ENCODE results near the gene SARS2. TPM values are rescaled to one million over a fixed set of nuclear protein-coding genes. Genes with fewer than 3 reads are reported as not detected.
"Not testable (repeated sequence)": the region's sequence is repeated elsewhere in the genome, so short reads cannot be mapped to it uniquely, and the experiment has no call there.

SARS2 gene
- polyA plus RNA-seq, 4 donors = 31.3 to 72.0 (median 53.4) TPM

DNA sequence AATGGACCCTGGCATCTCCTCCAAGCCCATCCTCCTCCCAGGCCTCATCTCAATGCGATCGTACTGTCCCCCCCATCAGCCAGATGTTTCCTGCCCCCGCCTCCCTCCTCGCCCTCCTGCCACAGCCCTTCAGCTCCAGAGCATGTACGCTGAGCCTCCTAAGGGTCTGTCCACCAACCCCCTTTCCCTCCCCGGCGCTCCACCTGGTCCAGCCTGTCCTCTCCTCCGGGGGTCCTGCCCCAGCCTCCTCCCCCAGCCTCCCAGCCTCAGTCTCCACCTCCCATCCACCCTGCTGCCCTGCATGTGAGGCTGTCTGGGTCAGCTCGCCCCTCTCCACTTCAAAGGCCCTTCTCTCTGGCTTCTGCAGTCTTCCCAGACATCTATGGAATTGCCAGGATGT is 35.6 kb downstream of the SARS2 start:
- no peak for DNase-seq (ENCODE audit: low read depth in 4 of 4, low spot score in 2 of 4)

GRCh38 chr19:38893341-38893771 is 37.2 kb downstream of the SARS2 start:
- no peak for DNase-seq (ENCODE audit: low read depth in 4 of 4, low spot score in 2 of 4)

GRCh38 chr19:38892841-38893240 is 37.7 kb downstream of the SARS2 start:
- no peak for DNase-seq (ENCODE audit: low read depth in 4 of 4, low spot score in 2 of 4)

DNA sequence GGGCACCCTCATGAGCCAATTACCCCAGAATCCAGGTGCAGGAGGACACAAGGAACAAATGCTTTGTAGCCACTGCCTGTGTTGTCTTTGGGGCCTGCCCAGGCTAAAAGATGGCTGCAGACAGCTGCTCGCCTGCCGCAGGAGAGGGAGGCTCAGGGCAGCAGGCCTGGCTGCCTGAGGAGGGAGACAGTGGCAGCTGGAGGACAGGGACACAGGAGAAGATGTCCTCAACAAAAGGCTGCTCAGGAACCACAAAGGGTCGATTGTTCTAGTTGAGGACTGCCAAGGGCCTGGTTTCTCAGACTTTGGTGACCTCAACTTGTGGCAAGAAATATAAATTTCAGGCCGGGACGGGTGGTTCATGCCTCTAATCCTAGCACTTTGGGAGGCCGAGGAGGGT is 38.8 kb downstream of the SARS2 start:
- DNase-seq (ENCODE audit: low read depth in 4 of 4, low spot score in 2 of 4) = no peak

GRCh38 chr19:38890686-38891085 is 39.9 kb downstream of the SARS2 start:
- no peak for DNase-seq (ENCODE audit: low read depth in 4 of 4, low spot score in 2 of 4)

DNA sequence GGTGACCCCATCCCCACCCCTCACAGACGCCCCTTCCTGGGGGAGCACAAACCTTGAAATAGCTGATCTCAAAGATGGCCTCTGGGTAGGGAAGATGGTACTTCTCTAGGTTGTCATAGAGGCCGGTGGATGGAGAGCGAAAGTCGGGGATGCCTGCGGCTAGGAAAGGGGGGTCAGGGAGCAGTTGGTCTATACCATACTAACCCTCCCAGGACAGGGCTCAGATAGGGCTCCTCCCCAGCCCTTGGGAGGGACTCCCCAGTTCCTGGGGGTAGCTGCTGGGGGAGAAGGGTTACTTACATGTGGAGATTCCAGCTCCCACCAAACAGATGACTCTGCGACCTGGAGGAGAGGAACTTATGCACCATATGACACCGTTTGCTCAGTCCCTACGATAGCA is 40.8 kb downstream of the SARS2 start:
- DNase-seq (ENCODE audit: low read depth in 4 of 4, low spot score in 2 of 4) = no peak

- no peak for DNase-seq (ENCODE audit: low read depth in 4 of 4, low spot score in 2 of 4)
These were observed 41.7 kb downstream of the SARS2 start for GRCh38 chr19:38888876-38889275.

GRCh38 chr19:38884691-38885090 is 45.9 kb downstream of the SARS2 start:
- not testable (repeated sequence) for DNase-seq (ENCODE audit: low read depth in 4 of 4, low spot score in 2 of 4)

DNA sequence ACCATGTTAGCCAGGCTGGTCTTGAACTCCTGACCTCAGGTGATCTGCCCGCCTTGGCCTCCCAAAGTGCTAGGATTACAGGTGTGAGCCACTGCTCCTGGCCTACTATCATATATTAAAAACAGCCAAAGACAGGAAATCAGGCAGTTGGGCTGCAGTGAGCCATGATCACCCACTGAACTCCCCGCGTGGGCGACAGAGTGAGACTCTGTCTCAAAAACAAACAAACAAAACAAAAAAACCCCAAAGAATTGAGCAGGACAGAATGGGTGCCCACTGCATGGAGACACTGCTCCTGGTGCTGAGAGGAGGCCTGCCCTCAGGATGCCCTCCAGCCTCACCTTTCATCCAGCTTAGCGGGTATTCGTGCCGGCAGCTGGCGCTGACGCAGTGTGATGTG is 47.3 kb downstream of the SARS2 start:
- no peak for DNase-seq (ENCODE audit: low read depth in 4 of 4, low spot score in 2 of 4)

GRCh38 chr19:38880882-38881609 is 49.5 kb downstream of the SARS2 start:
- DNase-seq (ENCODE audit: low read depth in 4 of 4, low spot score in 2 of 4) = no peak

DNA sequence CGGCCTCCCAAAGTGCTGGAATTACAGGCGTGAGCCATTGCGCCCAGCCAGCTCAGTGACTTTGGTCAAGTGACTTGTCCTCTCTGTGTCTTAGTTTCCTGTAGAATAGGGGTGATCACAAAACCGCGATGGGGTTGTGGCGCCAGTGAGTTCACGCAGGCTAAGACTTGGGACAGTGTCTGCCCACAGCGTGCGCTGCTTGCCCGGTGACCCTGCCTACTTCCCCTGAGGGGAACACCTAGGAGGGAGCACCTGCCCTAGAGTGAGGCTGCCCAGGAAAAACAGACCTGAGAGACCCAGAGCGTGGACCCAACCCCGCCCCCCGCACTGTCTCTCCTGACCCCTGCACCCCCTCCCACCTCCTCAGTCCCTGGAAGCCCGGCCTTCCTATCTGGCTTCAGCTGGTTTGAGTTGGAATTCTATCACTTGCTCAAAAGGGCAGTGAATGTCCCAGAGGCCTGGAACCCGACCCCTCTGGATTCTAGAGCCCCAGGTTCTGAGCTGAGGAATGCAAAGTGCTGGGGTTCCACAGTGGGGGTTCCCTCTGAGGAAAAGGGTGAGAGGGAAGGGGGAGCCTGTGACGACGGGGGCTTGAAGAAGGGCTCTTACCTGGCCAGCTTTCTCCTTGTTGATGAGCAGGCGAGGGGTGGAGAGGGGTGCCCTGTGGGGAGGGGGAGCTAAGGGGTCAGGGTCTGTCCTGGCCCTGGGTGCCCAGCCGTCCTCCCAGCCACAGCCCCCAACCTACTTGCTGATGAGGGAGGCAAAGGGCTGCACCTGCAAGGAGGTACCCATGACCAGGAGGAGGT is 50.3 kb downstream of the SARS2 start:
- no peak for DNase-seq (ENCODE audit: low read depth in 4 of 4, low spot score in 2 of 4)

- no peak for DNase-seq (ENCODE audit: low read depth in 4 of 4, low spot score in 2 of 4)
These were observed 51.2 kb downstream of the SARS2 start for GRCh38 chr19:38879400-38879751.

DNA sequence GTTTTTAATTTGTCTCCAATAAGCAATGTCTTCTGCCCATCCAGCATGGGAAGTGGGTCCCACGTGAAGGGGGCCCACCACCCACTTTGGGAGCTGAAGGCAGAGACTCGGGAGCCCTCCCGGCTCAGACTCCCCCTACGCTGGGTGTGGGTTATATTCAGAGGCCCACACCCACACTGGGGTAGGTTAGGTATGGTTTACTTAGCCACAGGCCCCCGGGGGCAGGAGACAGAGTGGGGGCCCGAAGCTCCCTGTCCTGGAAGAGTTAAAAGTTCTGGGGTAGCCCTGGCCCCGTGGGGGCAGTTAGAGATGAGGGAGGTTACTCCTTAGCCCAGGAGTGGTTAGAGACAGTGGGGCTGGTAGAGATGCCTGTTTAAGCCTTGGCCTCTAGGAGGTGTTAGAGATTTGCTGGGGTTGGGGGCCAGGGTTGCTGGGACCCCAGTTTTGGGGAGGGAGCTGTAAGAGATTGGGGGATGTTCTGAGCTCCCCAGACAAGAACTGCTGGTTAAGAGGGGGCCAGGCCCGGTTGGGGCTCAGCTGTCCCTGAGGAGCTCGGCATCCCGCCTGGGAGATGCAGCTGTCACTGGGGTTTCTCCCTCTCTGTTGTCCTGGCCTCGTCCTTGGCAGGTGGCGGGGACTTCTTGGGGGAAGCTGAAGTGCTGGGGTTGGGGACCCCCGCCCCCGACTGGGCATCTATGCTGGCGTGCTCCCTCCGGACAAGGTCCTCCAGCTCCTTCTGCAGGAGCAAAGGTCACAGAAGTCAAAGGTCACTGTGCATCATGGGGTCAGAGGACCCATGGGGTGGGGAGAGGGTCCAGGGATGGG is 51.8 kb downstream of the SARS2 start:
- no peak for DNase-seq (ENCODE audit: low read depth in 4 of 4, low spot score in 2 of 4)

DNA sequence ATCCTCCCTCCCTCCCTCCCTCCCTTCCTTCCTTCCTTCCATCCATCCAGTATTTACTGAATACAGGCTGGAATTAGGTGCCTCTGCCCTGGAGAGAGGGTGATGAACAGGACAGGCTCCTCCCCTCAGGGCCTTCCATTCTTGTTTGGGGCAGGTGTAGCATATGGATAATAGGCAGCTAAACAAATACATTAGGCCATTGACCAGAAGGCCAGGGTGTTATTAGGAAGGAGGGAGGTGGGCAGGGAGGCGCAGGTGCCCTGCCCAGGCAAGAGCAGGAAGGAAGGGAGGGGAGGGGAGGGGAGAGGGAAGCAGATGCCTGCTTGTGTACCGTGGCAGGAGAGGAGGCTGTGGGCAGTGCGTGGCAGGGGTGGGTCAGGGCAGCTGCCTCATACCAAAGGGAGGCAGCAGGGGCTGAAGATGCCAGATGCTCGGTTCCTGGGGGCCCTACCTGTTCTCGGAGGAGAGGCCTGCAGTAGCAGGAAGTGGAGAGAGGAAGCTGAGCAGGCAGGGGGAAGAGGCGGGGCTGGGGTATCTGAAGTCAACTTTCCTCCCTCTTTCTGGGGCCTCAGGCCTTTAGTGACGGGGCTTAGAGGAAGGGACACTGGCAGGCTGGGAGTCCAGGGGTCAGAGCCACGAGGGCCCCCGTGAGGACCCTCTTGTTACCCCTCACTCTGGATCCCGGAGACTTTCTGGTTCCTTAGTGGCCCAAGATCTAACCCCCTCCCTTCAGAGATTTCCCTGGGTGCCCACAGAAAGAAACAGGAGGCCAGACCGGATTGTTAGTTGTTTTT is 52.6 kb downstream of the SARS2 start, which contains the start of gene RINL:
Gene RINL (minus strand): TSS at position 495 of the 794 bp plus-strand sequence. CDS start 1,533 bp downstream, outside the sequence.
- DNase-seq (ENCODE audit: low read depth in 4 of 4, low spot score in 2 of 4) = no peak

DNA sequence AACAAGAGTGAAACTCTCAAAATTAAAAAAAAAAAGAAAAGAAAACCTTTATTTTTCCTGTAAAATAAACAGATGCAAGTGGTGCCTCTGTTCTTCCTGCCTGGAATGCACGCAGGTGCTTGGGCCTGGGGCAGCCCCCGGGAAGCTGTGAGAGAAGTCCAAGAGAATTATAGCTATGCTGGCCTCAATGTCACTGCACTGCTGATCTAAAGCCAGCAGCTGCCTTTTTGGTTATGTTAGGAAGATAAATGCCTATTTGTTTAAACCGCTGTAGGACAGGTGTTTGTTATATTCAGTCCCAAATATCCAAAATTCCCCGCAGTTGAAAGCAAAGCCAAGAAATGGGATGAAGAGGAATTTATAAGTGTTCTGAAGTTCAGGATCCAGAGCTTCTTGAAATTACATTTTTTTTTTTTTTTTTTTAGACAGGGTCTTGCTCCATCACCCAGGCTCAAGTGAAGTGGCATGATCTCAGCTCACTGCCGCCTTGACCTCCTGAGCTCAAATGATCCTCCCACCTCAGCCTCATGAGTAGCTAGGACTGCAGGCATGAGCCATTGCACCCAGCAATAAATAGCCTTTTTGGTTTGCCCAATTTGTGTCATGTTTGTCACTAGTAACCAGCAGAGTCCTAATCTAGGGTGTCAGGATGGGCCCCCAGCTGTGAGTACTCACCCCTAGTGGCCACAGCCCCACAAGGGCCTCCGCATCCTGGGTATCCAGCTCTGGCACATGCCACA is 54.7 kb downstream of the SARS2 start:
- DNase-seq (ENCODE audit: low read depth in 4 of 4, low spot score in 2 of 4) = no peak

- not testable (repeated sequence) for DNase-seq (ENCODE audit: low read depth in 4 of 4, low spot score in 2 of 4)
These were observed 57.2 kb downstream of the SARS2 start for GRCh38 chr19:38873400-38873799.

DNA sequence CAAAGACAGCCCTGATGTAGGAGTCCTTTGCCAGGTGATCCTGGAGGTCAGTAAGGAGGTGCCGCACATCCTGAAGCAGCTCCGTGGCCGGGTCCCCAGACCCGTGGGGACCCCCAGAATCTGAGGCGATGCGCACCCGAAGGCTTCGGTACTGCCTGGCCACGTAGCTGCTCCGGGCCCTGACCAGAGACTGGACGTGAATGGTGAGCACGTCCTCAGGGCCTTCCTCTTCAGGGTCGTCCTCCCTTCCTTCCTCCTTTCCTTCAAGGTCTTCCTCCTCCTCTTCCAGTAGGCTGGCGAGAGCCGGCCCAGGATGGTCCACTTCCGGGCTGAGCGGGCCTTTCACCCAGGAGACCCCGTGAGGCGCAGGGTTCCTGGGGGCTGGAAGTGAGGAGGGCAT is 60.0 kb downstream of the SARS2 start:
- no peak for DNase-seq (ENCODE audit: low read depth in 4 of 4, low spot score in 2 of 4)

DNA sequence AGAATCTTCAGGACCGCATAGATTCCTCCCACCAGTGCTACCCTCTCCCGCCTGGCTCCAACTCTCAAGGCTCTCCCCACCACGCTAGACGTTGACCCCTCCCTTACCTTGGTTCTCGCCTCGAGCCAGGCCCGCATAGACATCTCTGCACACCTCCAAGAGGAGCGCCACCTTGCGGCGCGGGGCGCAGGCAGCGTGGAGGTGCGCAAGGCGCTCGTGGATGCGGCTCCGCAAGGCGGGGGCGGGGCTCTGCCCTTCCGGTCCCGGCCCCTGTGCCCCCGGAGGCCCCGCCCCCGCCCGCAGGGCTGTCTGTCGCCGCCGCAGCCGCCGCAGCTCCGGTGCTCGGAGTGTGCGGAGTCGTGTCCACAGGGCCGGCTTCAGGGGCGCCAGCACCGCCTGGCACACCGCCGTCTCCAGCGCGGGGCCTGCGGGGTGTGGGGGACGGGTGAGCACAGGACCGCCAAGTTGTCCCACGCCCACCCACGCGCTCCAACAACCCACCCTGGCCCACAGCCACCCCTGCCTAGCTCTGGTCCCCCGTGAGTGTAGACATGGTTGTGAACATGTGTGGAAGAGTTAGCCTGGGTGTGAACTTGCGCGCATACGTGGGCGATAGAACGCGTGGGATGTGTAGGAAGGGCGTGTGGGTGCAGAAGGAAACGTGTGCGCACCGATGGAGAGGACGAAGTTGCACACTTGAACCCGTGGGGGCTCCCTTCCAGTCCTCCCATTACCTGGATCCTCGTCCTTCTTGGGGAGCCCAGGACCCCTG is 60.5 kb downstream of the SARS2 start:
- DNase-seq (ENCODE audit: low read depth in 4 of 4, low spot score in 2 of 4) = no peak
